K562 (cell line): Measurements from ENCODE around the gene CHAD. TPM values are rescaled to one million over a fixed set of nuclear protein-coding genes. Genes with fewer than 3 reads are reported as not detected.

Experiments
- ATAC-seq: fragments of 200-7000 bp; cut with Tn5 transposase; 3 replicates; pipeline ENCODE4 v1.9.1; 2020; ENCODE audit warnings: moderate library complexity
- BruUV-seq: library from RNA; stranded (reverse); fragments of 400-500 nt; replicated peaks from 2 replicates; lab custom pipeline; 2021; lab: Mats Ljungman, UMichigan
- CTCF ChIA-PET: fragments of 300-600 bp; formaldehyde crosslinking; extraction: SDS; loops from one replicate; lab custom pipeline; 2021; ENCODE audit warnings: low intra/inter-chr PET ratio; lab: Yijun Ruan, JAX
- POLR2A ChIA-PET: fragments of 300-600, 350-650 bp; sonication (Branson Sonifier 250); formaldehyde crosslinking; extraction: SDS; loops from one replicate; lab custom pipeline; 2021; ENCODE audit warnings: antibody characterized with exemption, inconsistent platforms; lab: Yijun Ruan, JAX
- DNase-seq, 4 experiments: peaks; one replicate each; pipeline versions ENCODE4 v3.0.0 to v3.0.0-alpha.2; 2011 to 2018; ENCODE audit warnings: low spot score in 3 of 4, mixed read lengths in 3 of 4; ENCODE audit errors: extremely low read depth in 1 of 4
- FAIRE-seq: peaks from 2 replicates; lab custom pipeline; 2011; peaks lifted over from hg19 to GRCh38; lab: Jason Lieb, UNC
- H2AFZ ChIP-seq: 2 replicates; pipeline ENCODE4 v1.6.0; 2011; ENCODE audit warnings: low read depth, low read length, control low read depth, inconsistent platforms
- H3K27ac ChIP-seq: fragments of 200-600 bp; 3 replicates; pipeline ENCODE4 v1.8.0; 2011; ENCODE audit warnings: low read depth, mild to moderate bottlenecking, control low read depth, inconsistent platforms, low read length, moderate library complexity, mixed read lengths; ENCODE audit errors: extremely low read depth
- H3K27me3 ChIP-seq, 2 experiments: fragments of 300-600 bp in 1 of 2; 2 replicates in 1 of 2; 3 replicates in 1 of 2; pipeline versions ENCODE4 v1.6.0 to v1.8.0; 2011; ENCODE audit warnings: inconsistent platforms in 2 of 2, low read length in 2 of 2, mild to moderate bottlenecking in 1 of 2, mixed read lengths in 1 of 2, moderate library complexity in 1 of 2; ENCODE audit not compliant: control insufficient read depth in 2 of 2, insufficient read depth in 2 of 2
- H3K36me3 ChIP-seq: fragments of 300-600 bp; 3 replicates; pipeline ENCODE4 v1.8.0; 2011; ENCODE audit warnings: mild to moderate bottlenecking, low read length, inconsistent platforms; ENCODE audit not compliant: control insufficient read depth, insufficient read depth
- H3K4me1 ChIP-seq, 2 experiments: fragments of 200-600 bp in 1 of 2; replicated peaks in 1 of 2; 2 replicates in 1 of 2; 3 replicates in 1 of 2; pipeline versions ENCODE4 v1.5.1 to v1.8.0; 2011; ENCODE audit warnings: inconsistent platforms in 2 of 2, low read length in 2 of 2, mild to moderate bottlenecking in 1 of 2, mixed read lengths in 1 of 2, moderate library complexity in 1 of 2; ENCODE audit not compliant: control insufficient read depth in 2 of 2, insufficient read depth in 2 of 2
- H3K4me2 ChIP-seq: 2 replicates; pipeline ENCODE4 v1.6.1; 2011; ENCODE audit warnings: low read length, control low read depth, inconsistent platforms, mixed read lengths; ENCODE audit not compliant: insufficient read depth
- H3K4me3 ChIP-seq: fragments of 200-600 bp; sonication (generic), shearing (Covaris generic); 2 replicates; pipeline ENCODE4 v1.5.1; 2016; ENCODE audit warnings: control low read depth, inconsistent platforms
- H3K79me2 ChIP-seq: fragments of 200-600 bp; 3 replicates; pipeline ENCODE4 v1.8.0; 2011; ENCODE audit warnings: low read length, inconsistent platforms; ENCODE audit not compliant: control insufficient read depth, insufficient read depth
- H3K9ac ChIP-seq, 2 experiments: 2 replicates each; pipeline versions ENCODE4 v1.6.0 to v1.6.1; 2011; ENCODE audit warnings: low read depth in 2 of 2, low read length in 2 of 2, control low read depth in 1 of 2, inconsistent platforms in 1 of 2, mild to moderate bottlenecking in 1 of 2, mixed read lengths in 1 of 2; ENCODE audit not compliant: insufficient read depth in 1 of 2
- H3K9me1 ChIP-seq: one replicate; pipeline ENCODE4 v1.6.0; 2011; ENCODE audit warnings: inconsistent platforms, mild to moderate bottlenecking, low read length, moderate library complexity; ENCODE audit not compliant: control insufficient read depth, insufficient read depth
- H3K9me3 ChIP-seq: replicated peaks from 2 replicates; pipeline ENCODE4 v1.5.1; 2011; ENCODE audit warnings: low read depth, low read length, inconsistent platforms; ENCODE audit not compliant: control insufficient read depth, insufficient read depth
- H4K20me1 ChIP-seq: replicated peaks from 2 replicates; pipeline ENCODE4 v1.6.1; 2011; ENCODE audit warnings: low read length, inconsistent platforms, mixed read lengths; ENCODE audit not compliant: control insufficient read depth, insufficient read depth
- ADNP ChIP-seq: fragments of 200-800 bp; sonication (Bioruptor generic); IDR thresholded peaks from 2 replicates; pipeline ENCODE4 v1.6.1; 2016; ENCODE audit warnings: missing genetic modification characterization, missing compliant biosample characterization
- ARID3A ChIP-seq: IDR thresholded peaks from 2 replicates; pipeline ENCODE4 v1.6.1; 2012; ENCODE audit warnings: low read depth, low read length, improper control_type of control experiment, borderline replicate concordance
- BCLAF1 ChIP-seq, 2 experiments: fragments of 450-650 bp in 1 of 2; IDR thresholded peaks; 2 replicates each; pipeline ENCODE4 v1.6.1; 2011 to 2017; ENCODE audit warnings: low read depth in 2 of 2, antibody characterized with exemption in 1 of 2, borderline replicate concordance in 1 of 2, low read length in 1 of 2, mild to moderate bottlenecking in 1 of 2, mixed read lengths in 1 of 2; ENCODE audit not compliant: control insufficient read depth in 1 of 2
- BMI1 ChIP-seq: fragments of 150-350 bp; IDR thresholded peaks from 2 replicates; pipeline ENCODE4 v1.6.1; 2014; ENCODE audit warnings: low read length
- HDAC6 ChIP-seq: IDR thresholded peaks from 2 replicates; pipeline ENCODE4 v1.6.1; 2012; ENCODE audit warnings: low read depth, mild to moderate bottlenecking, control low read depth, inconsistent platforms, low read length, moderate library complexity
- NBN ChIP-seq: fragments of 450-650 bp; IDR thresholded peaks from 2 replicates; pipeline ENCODE4 v1.6.1; 2016; ENCODE audit warnings: low read depth, mild to moderate bottlenecking
- TCF3 ChIP-seq: sonication (generic); formaldehyde crosslinking; IDR thresholded peaks from 2 replicates; pipeline ENCODE4 v1.4.0; 2020; ENCODE audit warnings: mild to moderate bottlenecking, missing genetic modification reagents
- TSC22D4 ChIP-seq: fragments of 450-650 bp; IDR thresholded peaks from 2 replicates; pipeline ENCODE4 v1.6.1; 2016; ENCODE audit warnings: missing genetic modification characterization, missing biosample characterization, control low read depth
- U2AF1 ChIP-seq: fragments of 200-400 bp; formaldehyde crosslinking; optimal IDR thresholded peaks from 2 replicates; pipeline ENCODE3; 2017; ENCODE audit warnings: mild to moderate bottlenecking, low read depth, low read length, moderate library complexity
- UBTF ChIP-seq, 2 experiments: IDR thresholded peaks; 2 replicates each; pipeline ENCODE4 v1.6.1; 2012; ENCODE audit warnings: improper control_type of control experiment in 2 of 2, low read depth in 2 of 2, low read length in 2 of 2, borderline replicate concordance in 1 of 2
- ZNF277 ChIP-seq: fragments of 250-450 bp; sonication (Bioruptor Pico); IDR thresholded peaks from 2 replicates; pipeline ENCODE4 v1.8.0; 2022; ENCODE audit warnings: inconsistent platforms, mild to moderate bottlenecking, moderate library complexity, borderline replicate concordance
- WGBS: fragments of 100-300 bp; shearing (Covaris generic); methylation state at CpG from one replicate; pipeline ENCODE4 v1.1.6; 2016; ENCODE audit warnings: low coverage, mixed read lengths; ENCODE audit not compliant: insufficient coverage; ENCODE audit errors: missing lambda C conversion rate; 5-methylcytosine and 5-hydroxymethylcytosine counted together
- in situ Hi-C: fragments of 300-500 bp; cut with MboI; formaldehyde crosslinking; loops from 4 replicates; pipeline ENCODE4 v1.15.0; 2018; ENCODE audit warnings: inconsistent platforms, mixed read lengths
- intact Hi-C: fragments of 100-400 bp; cut with micrococcal nuclease; formaldehyde crosslinking; loops from 2 replicates; pipeline ENCODE4 v1.14.2; 2022
- polyA plus RNA-seq, 8 experiments: library from polyadenylated mRNA; depleted of rRNA in 4 of 8; stranded (reverse) in 5 of 8; unstranded in 3 of 8; fragments of >200 nt; fragmentation: Nextera tagmentation in 2 of 8; fragmentation: Illumina TruSeq in 1 of 8; extraction: Ambion mirVana in 2 of 8; extraction: Trizol in 1 of 8; gene quantifications; 2 replicates each; pipeline versions ENCODE4 v1.2.1 to v1.2.3, GENCODE V29; 2011 to 2014; ENCODE audit warnings: inconsistent platforms in 1 of 8, missing spikeins in 1 of 8
- total RNA-seq, 7 experiments: library from RNA; depleted of rRNA in 6 of 7; stranded (reverse); fragments of >200 nt in 6 of 7; fragmentation: Illumina TruSeq in 2 of 7; extraction: Trizol in 2 of 7; gene quantifications; 2 replicates each; pipeline versions ENCODE4 v1.2.1 to v1.2.3, GENCODE V29; 2011 to 2021; ENCODE audit warnings: low replicate concordance in 1 of 7

The CHAD gene
- total and polyA plus RNA-seq, 9 of the 15 experiments (the other 6 are each of a cell fraction or from before 2014, with no cell fraction given) = not detected

- intact Hi-C loops (loop anchor here (10.0 kb wide), 1 partner anchor 182 kb away; no protein-coding TSS in a partner anchor), in situ Hi-C loops (no loop called here)
- CTCF ChIA-PET = no interaction called here
- Histone ChIP-seq H3K4me2 (no peak overlapping the region), H3K9me1 (no peaks in the 10 kb centered on the region), H4K20me1 (0 out of 2 replicates have a peak, but pooled peaks cover 3% of the 10 kb centered on the region), H3K27ac (no peak overlapping the region), H2AFZ (0 out of 2 replicates have a peak overlapping the region, but pooled peaks have one; percentile 58), H3K36me3 (peaks cover 18% of the 10 kb centered on the region), H3K79me2 (peaks cover 18% of the 10 kb centered on the region), H3K4me3 (no peak overlapping the region), H3K9ac (peak overlapping the region in 1 of 2 experiments; percentile 16; a peak in 1 of 4 replicates), H3K27me3 (peaks cover 5 to 21% of the 10 kb centered on the region in 2 experiments; a peak in 4 of 5 replicates), H3K9me3 (no peaks in the 10 kb centered on the region), H3K4me1 (peaks cover 11 to 27% of the 10 kb centered on the region in 2 experiments; a peak in 4 of 5 replicates)
- no peak for ATAC-seq
- BruUV-seq = no TSS peak
- no peak for DNase-seq
- POLR2A ChIA-PET = interaction anchor here (0.6 kb wide), 1 partner anchor 112 kb away, joined by 3 read pairs; no protein-coding TSS in a partner anchor
- 50% methylated on average over 15 of the region's 18 CpGs for WGBS
- FAIRE-seq = no peak
- no peak for TF ChIP-seq ARID3A
- no peak for TF ChIP-seq BCLAF1 (IDR thresholded peaks at IDR 0.05; ENCODE audit: borderline replicate concordance in 1 of 2, control insufficient read depth in 1 of 2, low read depth in 2 of 2, low read length in 1 of 2)
- TF ChIP-seq ZNF277 (CRISPR knock-in tag) = no peak
- no peak for TF ChIP-seq HDAC6
- no peak for TF ChIP-seq NBN
- TF ChIP-seq TSC22D4 (tag) = no peak
- TF ChIP-seq ADNP = no peak
- no peak for TF ChIP-seq U2AF1
- no peak for TF ChIP-seq BMI1
- no peak for TF ChIP-seq UBTF (IDR thresholded peaks at IDR 0.05; ENCODE audit: borderline replicate concordance in 1 of 2, low read depth in 2 of 2, low read length in 2 of 2)
- TF ChIP-seq TCF3 (CRISPR knock-in tag) = no peak
These were observed 8.1 kb upstream of the CHAD start for GRCh38 chr17:50476545-50477315.
